HG02943 (cell line): ENCODE data around the gene PODNL1.

Experiments used
- ATAC-seq: cut with Tn5 transposase; IDR thresholded peaks from one replicate; pipeline ENCODE4 v1.9.1; 2021; ENCODE audit warnings: mild to moderate bottlenecking, low read depth, moderate library complexity; ENCODE audit not compliant: unreplicated experiment

The PODNL1 gene

DNA sequence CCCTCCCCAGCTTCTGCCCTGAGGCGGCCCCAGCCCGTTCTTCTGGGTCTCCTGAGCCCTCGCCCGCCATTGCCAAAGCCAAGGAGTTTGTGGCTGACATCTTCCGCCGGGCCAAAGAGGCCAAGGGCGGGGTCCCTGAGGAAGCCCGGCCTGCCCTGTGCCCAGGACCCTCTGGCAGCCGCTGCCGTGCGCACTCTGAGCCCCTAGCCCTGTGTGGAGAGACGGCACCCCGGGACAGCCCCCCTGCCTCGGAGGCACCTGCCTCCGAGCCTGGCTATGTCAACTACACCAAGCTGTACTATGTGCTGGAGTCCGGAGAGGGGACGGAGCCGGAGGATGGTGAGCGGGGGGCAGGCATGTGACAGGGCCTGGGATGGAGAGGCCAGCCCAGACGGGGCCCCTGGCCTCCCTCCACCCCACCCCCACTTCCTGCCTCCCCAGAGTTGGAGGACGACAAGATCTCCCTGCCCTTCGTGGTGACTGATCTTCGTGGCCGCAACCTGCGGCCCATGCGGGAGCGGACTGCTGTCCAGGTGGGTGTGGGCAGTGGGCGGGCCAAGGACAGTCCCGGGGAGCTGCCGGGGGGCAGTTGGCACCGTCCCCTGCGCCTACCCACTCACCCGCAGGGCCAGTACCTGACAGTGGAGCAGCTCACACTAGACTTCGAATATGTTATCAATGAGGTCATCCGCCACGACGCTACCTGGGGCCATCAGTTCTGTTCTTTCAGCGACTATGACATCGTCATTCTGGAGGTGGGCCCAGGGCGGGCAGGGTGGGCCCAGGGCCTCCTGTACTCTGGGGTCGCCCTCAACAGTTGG is 21.1 kb upstream of the PODNL1 start:
- ATAC-seq = no peak

DNA sequence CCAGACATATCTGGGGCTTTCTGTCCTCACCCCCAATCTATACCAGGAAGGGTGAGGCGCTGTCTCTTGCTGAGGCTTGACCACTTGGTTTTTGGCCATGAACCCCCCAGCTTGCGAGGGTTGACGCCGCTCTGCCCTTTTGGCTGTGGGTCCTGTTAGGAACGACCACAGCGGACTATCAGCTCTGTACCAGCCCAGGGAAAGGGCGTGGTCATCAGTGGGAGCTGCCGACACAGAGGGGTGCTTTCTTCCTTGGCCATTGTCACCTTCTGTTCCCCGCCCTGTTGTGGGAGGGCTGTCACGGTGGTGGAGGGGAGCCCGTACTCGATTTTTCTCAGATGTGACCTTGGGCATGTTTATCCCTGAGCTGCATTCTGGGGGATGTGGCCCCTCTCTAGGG is 19.8 kb upstream of the PODNL1 start:
- no peak for ATAC-seq

GRCh38 chr19:13957051-13957450 is 18.8 kb upstream of the PODNL1 start:
- ATAC-seq = no peak

- no peak for ATAC-seq
These were observed 18.1 kb upstream of the PODNL1 start for GRCh38 chr19:13956365-13956744.

- no peak for ATAC-seq
These were observed 17.6 kb upstream of the PODNL1 start for GRCh38 chr19:13955662-13956364.

- ATAC-seq = no peak
These were observed 16.0 kb upstream of the PODNL1 start for GRCh38 chr19:13954185-13954584.

GRCh38 chr19:13952931-13953531 is 14.8 kb upstream of the PODNL1 start:
- no peak for ATAC-seq

DNA sequence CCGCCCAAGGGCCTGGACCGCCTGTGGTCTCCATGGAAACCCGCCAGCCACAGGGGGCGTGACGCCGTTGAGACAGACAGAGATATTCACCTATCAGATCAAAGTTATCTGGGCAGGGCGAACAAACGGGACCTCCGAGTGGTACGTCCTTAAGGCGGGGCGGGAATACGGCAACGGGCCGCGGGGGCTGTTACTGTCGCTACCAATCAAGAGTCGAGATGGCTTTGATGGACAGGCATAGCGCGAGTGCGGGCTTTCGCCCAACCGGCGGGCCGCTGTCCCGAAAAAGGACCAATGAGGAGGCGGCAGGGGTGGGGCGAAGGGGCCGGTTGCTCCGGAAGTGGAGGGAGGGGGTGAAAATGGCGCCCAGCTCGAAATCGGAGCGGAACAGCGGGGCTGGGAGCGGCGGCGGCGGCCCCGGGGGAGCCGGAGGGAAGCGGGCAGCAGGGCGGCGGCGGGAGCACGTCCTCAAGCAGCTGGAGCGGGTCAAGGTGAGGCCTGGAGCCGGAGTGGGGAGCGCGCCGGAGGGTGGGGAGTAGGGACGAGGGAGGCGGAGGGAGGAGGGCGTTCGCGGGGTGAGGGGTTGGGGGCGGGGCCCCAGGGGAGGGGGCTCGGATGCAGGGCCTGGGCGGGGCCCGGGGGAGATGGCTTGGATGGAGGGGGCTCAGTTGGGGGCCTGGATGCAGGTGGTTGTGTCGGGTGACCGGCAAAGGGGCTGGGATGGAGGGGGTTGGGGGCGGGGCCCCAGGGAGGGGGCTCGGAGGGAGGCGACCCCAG is 14.1 kb upstream of the PODNL1 start, which contains the start of gene DCAF15:
Gene DCAF15, plus strand, starts transcription at position 356 of the 777 bp plus-strand sequence. Its CDS starts 4 bp downstream, at position 360.
- peak; percentile 95 for ATAC-seq

DNA sequence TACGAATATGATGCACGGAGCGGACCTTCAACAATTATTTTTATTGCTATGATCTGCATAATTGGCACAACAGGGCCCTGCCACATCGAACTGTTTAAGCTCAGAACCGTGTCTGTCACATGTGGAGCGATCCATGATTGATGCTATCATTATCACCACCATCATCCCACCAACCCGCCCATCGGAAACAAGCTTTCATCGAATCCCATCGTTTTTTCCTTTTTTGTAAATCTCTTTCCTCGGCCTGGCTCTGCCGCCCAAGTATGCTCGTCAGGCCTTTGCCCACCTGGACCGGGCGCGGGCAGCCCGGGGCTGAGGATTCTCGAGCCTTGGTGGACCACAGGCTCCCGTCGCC is 13.6 kb upstream of the PODNL1 start:
- no peak for ATAC-seq

GRCh38 chr19:13951043-13951442 is 12.8 kb upstream of the PODNL1 start:
- ATAC-seq = no peak

DNA sequence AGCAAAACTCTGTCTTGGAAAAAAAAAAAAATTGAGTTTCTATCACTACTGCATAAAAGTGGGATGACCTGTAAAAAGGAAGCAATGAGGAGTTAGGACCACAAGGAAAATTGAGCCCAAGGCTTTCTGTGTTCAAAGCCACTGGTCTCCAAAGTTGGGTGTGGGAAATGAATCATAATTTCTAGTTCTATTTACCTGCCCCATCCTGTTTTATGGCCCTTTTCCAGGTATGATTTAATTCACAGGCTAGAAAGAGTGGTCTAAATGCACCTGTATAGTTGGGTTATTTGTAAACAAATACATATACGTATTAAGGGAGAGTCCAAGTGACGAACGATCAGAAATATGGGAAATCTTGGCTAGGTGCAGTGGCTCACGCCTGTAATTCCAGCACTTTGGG is 8.2 kb upstream of the PODNL1 start:
- ATAC-seq = no peak

GRCh38 chr19:13942023-13942684 is 3.9 kb upstream of the PODNL1 start:
- no peak for ATAC-seq

DNA sequence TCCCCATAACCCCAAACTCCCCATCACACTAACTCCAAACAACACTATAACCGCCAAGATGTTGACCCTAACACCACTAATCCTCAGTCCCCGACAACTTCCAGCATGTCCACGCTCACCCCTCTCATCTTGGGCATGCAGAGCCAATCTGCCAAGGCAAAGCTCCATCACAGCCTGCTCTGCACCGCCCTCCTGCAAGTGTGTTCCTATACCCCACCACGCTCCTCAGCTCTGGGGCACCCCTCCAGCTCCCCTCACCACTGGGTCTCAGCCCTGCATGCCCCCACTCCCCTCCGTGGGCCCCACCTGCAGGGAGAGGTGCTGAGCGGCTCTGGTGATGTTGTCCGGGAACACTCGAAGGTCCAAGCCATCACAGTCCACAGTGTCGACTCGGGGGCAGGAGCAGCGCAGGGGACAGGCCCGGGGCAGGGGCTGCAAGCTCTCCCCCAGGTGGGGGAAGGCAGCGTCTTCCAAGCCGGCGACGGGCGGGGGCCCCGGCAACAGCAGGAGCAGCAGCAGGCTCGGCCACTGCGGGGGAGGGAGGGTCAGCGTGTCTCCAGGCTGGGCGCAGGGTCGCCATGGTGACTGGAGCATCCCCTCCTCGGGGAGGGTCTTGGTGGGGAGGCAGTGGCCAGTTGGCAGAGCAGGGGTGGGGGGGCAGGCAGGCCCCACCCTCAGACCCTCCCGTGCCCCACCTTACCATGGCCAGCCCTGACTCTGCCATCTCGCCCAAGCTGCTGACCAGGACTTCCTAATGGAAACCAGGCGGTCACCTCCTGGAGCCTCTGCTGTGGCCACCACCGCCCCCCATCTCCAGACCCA is 527 bp downstream of the PODNL1 start:
- ATAC-seq = no peak

DNA sequence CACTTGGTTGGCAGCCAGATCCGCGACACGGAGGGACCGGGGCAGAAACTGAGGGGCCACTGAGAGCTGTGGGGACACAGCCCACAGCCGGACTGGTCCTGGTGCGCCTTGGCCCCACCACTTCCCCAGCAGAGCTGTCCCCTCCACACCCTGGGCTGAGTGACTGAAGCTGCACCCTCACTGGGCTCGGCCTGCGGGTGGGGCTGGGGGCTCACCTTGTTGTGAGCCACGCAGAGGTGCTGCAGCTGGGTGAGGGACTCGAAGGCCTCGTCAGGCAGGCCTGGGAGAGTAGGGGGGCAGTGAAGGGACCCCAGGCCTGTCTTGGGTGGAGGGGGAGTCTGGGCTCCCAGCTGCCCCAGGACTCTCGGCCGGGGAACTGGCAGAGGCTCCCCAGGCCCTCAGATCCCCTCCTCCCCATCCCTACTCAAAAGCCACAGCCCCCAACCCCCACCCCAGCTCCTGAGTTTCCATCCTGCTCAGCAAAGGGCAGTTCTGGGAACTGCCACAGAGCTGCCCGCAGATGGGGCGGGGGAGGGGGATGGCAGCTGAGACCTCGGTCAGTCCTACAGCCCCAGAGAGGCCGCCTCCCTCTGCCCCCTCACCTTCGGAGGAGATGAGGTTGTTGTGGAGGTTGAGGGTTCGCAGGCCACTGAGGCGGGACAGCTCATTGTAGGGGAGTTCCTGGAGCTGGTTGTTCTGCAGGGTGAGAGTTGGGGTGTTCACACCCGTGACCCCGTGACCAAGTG is 2.3 kb downstream of the PODNL1 start:
- no peak for ATAC-seq

DNA sequence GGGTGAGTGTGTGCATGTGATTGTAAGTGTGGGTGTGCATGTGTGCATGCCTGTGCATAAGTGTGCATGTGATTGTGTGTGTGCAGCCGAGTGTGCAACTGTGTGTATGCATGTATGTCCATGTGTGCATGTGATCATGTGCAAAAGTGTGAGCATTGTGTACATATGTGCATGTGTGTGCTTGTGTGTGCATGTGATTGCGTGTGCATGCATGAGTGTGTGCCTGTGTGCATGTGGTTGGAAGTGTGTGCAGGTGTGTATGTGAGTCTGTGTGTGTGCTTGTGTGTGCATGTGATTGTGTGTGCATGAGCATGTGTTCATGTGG is 3.5 kb downstream of the PODNL1 start:
- ATAC-seq = no peak

DNA sequence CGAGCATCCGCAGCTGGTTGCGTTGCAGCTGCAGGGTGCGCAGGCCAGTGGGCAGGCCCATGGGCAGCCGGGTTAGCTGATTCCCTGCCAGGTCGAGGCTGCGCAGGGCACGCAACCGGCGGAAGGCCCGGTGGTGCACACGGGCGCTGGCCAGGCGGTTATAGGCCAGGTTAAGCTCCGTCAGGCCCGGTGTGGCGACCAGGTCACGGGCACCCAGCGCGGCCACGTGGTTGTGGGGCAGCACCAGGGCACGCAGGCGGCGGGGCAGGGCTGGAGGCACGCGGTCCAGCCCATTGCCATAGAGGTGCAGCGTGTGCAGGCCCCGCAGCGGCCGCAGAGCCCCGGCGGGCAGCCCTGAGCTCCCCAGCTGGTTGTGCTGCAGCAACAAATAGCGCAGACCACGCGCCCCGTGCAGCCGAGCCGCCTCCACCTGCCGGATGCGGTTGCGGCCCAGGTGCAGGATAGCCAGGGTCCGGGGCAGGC is 5.3 kb downstream of the PODNL1 start:
- no peak for ATAC-seq

DNA sequence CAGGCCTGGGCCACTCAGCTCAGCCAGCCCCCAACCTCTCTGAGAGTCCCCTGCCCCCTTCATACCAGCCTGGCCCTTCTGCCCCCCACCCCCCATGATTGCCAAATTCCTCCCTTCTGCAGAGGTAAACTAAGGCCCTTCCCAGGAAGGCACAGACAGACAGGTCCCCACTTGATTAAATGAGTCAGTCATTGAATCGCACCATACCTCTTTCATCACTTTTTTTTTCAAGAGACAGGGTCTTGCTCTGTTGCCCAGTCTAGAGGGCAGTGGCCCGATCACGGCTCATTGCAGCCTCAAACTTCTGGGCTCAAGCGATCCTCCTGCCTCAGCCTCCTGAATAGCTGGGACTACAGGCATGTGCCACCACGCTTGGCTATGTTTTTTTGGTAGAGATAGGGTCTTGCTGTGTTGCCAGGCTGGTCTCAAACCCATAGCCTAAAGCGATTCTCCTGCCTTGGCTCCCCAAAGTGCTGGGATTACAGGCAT is 6.0 kb downstream of the PODNL1 start:
- no peak for ATAC-seq

DNA sequence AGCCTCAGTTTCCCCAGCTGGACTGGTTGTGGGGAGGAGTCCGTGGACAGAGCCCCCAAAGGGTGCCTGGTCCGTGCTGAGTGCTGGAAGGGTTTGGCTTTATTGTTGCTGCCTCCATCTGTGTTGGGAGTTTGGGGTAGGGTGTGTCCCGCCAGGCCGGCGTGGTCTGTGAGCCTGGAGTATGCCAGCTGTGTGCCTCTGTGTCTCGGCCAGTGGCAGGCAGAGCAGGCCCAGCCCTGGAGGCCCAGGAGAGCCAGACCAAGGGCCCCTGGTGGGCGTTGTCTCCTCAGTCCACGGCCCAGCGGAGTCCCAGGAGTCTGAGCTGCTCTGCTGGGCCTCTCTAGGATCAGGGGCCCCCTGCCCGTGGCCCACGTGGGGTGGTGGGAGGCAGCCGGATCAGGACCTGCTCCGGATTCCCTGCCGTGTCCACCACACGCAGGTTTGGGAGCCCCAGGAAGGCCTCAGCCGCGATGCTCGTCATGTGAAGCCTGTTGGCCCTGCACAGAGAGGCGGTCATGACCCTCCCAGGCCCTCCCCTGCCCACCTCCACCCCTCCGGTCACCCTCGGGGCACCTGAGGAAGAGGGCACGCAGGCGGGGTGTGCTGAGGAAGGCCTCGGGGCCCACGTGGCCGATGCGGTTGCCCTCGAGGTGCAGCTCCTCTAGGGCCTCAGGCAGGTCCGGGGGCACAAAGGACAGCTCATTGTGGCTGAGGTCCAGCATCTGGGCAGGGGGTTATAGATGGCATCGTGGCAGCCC is 6.6 kb downstream of the PODNL1 start:
- ATAC-seq = no peak
